Measurements from ENCODE around the gene APBB2.
"Not testable (repeated sequence)": the region's sequence is repeated elsewhere in the genome, so short reads cannot be mapped to it uniquely, and the experiment has no call there.

Gene APBB2

DNA sequence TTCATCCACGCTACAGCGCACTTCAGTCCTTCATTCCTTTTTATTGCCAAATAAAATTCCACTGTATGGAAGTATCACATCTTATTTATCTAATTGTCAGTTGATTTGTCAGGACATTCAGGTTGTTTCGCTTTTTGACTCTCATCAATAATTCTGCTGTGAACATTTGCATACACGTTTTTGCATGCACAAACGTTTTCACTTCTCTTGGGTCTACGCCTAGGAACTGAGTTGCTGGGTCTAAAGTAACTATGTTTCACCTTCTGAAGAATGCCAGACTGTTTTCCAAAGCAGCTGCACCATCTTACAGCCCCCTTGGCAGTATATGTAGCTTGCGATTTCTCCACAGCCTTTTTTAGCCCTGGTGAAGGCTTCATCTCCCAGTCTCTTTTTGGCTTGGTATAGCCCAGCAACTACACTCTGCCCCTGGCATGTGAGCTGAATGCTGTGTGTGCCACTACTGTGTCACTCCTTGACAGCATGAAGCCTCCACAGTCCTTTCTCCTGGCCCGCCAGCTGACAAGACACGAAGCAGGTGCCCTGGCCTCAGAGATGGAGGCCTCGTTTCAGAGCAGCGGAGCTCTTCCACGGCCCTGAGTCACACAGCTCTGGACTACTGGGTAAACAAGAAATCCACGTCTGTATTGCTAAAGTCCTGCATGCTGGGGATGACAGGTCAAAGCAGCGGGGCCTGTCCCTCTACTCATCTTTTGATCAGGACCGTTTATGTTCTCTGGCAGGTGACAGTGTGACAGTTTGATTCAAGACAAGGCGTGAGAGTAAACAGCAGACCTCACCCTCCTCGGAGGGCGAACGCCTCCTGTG, 389.1 kb downstream of the APBB2 start:
- TF ChIP-seq, protein P1, sequence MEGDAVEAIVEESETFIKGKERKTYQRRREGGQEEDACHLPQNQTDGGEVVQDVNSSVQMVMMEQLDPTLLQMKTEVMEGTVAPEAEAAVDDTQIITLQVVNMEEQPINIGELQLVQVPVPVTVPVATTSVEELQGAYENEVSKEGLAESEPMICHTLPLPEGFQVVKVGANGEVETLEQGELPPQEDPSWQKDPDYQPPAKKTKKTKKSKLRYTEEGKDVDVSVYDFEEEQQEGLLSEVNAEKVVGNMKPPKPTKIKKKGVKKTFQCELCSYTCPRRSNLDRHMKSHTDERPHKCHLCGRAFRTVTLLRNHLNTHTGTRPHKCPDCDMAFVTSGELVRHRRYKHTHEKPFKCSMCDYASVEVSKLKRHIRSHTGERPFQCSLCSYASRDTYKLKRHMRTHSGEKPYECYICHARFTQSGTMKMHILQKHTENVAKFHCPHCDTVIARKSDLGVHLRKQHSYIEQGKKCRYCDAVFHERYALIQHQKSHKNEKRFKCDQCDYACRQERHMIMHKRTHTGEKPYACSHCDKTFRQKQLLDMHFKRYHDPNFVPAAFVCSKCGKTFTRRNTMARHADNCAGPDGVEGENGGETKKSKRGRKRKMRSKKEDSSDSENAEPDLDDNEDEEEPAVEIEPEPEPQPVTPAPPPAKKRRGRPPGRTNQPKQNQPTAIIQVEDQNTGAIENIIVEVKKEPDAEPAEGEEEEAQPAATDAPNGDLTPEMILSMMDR (IDR thresholded peaks at IDR 0.05; ENCODE audit: insufficient read depth, missing control alignments), result no peak
- FAIRE-seq, result no peak
- DNase-seq (ENCODE audit: insufficient read length, low spot score), result no peak

DNA sequence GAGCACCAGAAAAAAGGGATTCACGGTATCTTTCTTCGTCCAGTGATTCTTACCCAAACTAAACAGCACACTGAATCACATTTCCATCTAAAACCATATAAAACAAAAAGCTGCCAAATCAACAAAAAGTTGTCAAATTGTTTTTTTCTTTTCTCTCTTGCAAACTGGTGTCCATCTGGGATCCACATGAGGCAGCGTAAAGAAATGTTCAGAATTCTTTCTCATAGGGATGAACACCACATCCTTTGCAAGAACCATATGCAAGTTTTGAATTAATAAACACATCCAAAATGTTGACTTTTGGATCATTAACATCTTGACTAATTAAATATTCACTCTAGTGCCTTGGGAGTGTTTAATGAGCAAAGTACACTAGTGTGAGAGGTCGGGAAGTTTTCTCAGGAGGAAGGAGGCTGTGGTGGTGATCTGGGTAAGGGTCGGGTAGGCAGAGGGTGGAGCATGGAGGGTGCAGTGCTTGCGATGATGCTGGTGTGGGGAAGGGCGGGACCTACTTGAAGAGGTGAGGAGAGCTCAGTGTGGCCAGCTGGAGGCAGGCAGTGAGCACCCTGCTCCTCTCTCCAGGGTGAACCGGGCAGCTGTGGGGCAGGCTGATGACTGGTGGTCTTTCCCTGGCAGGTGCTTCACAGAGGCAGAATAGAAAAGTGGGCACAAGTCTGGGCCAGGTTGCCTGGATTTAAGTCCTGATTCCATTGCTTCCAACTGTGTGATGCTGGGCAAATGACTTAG, 391.7 kb downstream of the APBB2 start:
- TF ChIP-seq, protein P1 (IDR thresholded peaks at IDR 0.05; ENCODE audit: insufficient read depth, missing control alignments), result no peak
- no peak for FAIRE-seq
- DNase-seq (ENCODE audit: insufficient read length, low spot score), result no peak

DNA sequence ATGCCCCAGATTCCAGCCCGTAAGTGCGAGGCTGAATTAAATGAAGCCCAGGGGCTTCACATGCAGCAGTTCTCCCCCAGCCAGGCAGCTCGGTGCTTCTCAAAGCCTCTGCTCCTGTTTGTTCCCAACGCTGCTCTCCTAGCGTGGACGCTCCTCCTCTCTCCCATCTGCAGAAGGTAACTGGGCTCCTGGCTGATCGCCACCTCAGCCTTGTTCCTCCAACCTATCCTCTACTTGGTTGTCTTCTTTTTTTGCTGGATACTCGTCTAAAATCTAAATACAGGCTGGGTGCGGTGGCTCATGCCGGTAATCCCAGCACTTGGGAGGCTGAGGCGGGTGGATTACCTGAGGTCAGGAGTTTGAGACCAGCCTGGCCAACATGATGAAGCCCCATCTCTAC, 394.2 kb downstream of the APBB2 start:
- no peak for DNase-seq (ENCODE audit: insufficient read length, low spot score)
- TF ChIP-seq, protein P1 (IDR thresholded peaks at IDR 0.05; ENCODE audit: insufficient read depth, missing control alignments), result no peak
- FAIRE-seq, result no peak

DNA sequence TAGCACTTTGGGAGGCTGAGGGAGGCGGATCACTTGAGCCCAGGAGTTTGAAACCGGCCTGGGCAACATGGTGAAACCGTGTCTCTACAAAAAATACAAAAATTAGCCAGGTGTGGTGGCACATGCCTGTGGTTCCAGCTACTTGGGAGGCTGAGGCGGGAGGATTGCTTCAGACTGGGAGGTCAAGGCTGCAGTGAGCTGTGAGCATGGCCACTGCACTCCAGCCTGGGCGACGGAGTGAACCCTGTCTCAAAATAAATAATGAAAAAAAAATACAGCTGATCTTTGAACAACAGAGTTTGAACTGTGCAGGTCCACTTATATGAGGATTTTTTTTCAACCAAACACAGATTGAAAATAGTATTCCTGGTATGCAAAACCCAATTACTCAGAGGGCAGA, 397.2 kb downstream of the APBB2 start:
- FAIRE-seq, result not testable (repeated sequence)

DNA sequence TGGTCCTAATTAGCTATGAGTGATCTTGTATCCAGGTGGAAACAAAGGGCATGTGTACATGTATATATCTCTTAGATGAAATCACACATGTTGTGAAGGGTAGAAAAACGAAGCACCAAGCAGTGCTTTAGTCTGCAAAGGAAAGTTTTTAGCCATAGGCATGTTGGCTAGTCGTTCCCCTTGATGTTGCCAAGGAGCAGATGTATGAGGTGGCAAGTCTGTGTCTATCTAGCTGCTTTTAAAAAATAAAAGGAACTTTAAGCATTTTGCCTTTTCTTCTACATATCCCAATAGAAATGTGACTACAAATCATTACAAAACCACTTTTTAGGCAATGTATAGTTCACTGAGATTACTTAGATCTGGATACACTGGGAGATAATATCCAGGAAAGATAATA, 401.5 kb downstream of the APBB2 start:
- FAIRE-seq (no peak), DNase-seq (ENCODE audit: insufficient read length, low spot score) (no peak)
- TF ChIP-seq, protein P1 (IDR thresholded peaks at IDR 0.05; ENCODE audit: insufficient read depth, missing control alignments), result no peak

More for the DNA sequence above, 397.2 kb downstream of the APBB2 start:
- DNase-seq (ENCODE audit: insufficient read length, low spot score), result not testable (repeated sequence)

DNA sequence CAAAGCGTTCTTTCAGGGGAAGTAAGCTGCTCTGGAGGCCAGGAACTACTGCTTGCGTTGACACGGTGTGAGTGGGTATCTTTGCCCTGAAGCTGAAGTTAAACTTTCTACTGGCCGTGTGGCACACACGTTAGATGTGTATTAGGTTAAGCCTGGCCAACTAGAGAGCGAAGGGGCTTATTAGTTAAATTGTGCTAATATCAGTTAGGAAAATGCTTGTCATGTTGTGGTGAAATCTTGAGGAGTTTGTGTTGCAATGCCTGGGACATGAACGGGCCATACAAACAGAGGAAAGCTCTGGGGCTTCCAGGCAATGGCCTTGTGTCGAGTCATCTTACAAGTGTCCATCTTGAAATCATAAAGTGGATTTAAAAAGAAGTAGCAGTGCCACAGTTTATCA, 402.0 kb downstream of the APBB2 start:
- DNase-seq (ENCODE audit: insufficient read length, low spot score), result no peak
- TF ChIP-seq, protein P1 (IDR thresholded peaks at IDR 0.05; ENCODE audit: insufficient read depth, missing control alignments), result no peak
- FAIRE-seq, result no peak

DNA sequence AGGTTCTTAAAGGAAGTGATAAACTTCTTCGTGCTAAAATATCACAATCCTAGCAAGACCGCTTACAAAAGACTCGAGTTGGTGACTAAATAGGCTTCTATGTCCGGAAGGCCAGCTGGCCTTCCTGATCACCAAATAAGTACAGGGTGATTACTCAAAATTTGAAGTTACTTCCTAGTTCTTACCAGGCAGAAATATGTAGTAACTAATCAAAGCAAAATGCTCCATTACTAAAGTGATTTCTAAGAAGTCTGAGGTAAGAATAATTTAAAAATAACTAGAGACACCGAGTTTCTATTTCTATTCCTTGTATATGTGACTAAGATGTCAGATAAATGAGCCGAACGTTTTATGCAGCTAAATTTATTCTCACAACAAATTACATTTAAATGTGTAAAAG, 402.4 kb downstream of the APBB2 start:
- TF ChIP-seq, protein P1 (IDR thresholded peaks at IDR 0.05; ENCODE audit: insufficient read depth, missing control alignments), result no peak
- no peak for DNase-seq (ENCODE audit: insufficient read length, low spot score)
- no peak for FAIRE-seq

Data from D721Med (cell line).